Epidermal melanocyte (primary cell): ENCODE results near the gene HIPK4.

Source experiments
- DNase-seq: peaks from one replicate; pipeline ENCODE4 v3.0.0; 2011; ENCODE audit warnings: low spot score; ENCODE audit not compliant: insufficient read length

HIPK4 gene

GRCh38 chr19:40367577-40368434 lies 22.2 kb downstream of the HIPK4 start:
- DNase-seq: no peak

GRCh38 chr19:40366697-40367561 lies 23.1 kb downstream of the HIPK4 start:
- no peak for DNase-seq

GRCh38 chr19:40365613-40366401 lies 24.2 kb downstream of the HIPK4 start:
- DNase-seq: peak; percentile 98

- DNase-seq: no peak
Observed at GRCh38 chr19:40365010-40365409, 25.0 kb downstream of the HIPK4 start.

- DNase-seq: no peak
Observed at GRCh38 chr19:40363069-40363468, 26.9 kb downstream of the HIPK4 start.

- no peak for DNase-seq
Observed at GRCh38 chr19:40362160-40362559, 27.8 kb downstream of the HIPK4 start.

GRCh38 chr19:40360708-40361241 lies 29.2 kb downstream of the HIPK4 start:
- no peak for DNase-seq

- no peak for DNase-seq
Observed at GRCh38 chr19:40360020-40360707, 29.8 kb downstream of the HIPK4 start.

GRCh38 chr19:40358773-40359172 lies 31.2 kb downstream of the HIPK4 start:
- no peak for DNase-seq

- no peak for DNase-seq
Observed at GRCh38 chr19:40357640-40358039, 32.3 kb downstream of the HIPK4 start.

GRCh38 chr19:40356681-40357595 lies 33.0 kb downstream of the HIPK4 start:
- DNase-seq: no peak

- DNase-seq: no peak
Observed at GRCh38 chr19:40355975-40356680, 33.9 kb downstream of the HIPK4 start.

- no peak for DNase-seq
Observed at GRCh38 chr19:40348961-40349507, 40.9 kb downstream of the HIPK4 start.

- peak; percentile 100 for DNase-seq
Observed at GRCh38 chr19:40348125-40348913, 41.7 kb downstream of the HIPK4 start, which contains the start of the genes C19orf47 and PLD3. Gene C19orf47 (minus strand): TSS chr19:40348397. CDS start chr19:40341857, 6,540 bp downstream. Gene PLD3 (plus strand): TSS chr19:40348695. CDS start chr19:40366484, 17,789 bp downstream.

GRCh38 chr19:40344422-40344821 lies 45.6 kb downstream of the HIPK4 start:
- DNase-seq: no peak

GRCh38 chr19:40342644-40343311 lies 47.2 kb downstream of the HIPK4 start:
- no peak for DNase-seq
